WTC11 (cell line): ENCODE measurements around the gene FAM228B.

ENCODE experiments used
- ATF1 ChIP-seq: sonication (generic); formaldehyde crosslinking; IDR thresholded peaks from 2 replicates; pipeline ENCODE4 v1.8.1; 2023; ENCODE audit warnings: mild to moderate bottlenecking, moderate library complexity, missing genetic modification reagents
- ELF4 ChIP-seq: sonication (generic); formaldehyde crosslinking; IDR thresholded peaks from 2 replicates; pipeline ENCODE4 v1.8.1; 2022; ENCODE audit warnings: low read depth, mild to moderate bottlenecking, moderate library complexity, missing genetic modification reagents
- FOXJ3 ChIP-seq: sonication (generic); formaldehyde crosslinking; IDR thresholded peaks from 2 replicates; pipeline ENCODE4 v1.9.0; 2021; ENCODE audit warnings: missing genetic modification reagents, mild to moderate bottlenecking, borderline replicate concordance
- FOXK1 ChIP-seq: sonication (generic); formaldehyde crosslinking; IDR thresholded peaks from 2 replicates; pipeline ENCODE4 v1.8.0; 2022; ENCODE audit warnings: mild to moderate bottlenecking, moderate library complexity, missing genetic modification reagents
- MAX ChIP-seq: sonication (generic); formaldehyde crosslinking; IDR thresholded peaks from 2 replicates; pipeline ENCODE4 v1.8.0; 2022; ENCODE audit warnings: mild to moderate bottlenecking, missing genetic modification reagents
- TP53 ChIP-seq: sonication (generic); formaldehyde crosslinking; IDR thresholded peaks from 2 replicates; pipeline ENCODE4 v1.8.1; 2023; ENCODE audit warnings: mild to moderate bottlenecking, missing genetic modification reagents

DNA sequence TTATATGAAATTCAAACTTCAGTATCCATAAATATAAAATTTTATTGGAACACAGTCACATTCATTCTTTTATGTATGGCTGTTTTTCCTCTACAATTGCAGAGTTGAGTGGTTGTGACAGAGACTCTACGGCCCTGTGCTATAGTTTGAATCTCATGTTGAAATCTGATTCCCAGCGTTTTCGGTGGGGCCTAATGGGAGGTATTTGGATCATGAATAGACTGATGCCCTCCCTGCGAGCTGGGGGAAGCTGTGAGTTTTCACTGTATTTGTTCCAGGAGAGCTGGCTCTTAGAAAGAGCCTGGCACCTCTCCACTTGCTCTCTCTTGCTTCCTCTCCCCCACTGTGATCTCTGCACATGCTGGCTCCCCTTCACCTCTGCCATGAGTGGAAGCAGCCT is 1.8 kb upstream of the FAM228B start:
- TF ChIP-seq MAX (CRISPR knock-in tag) (no peak), ELF4 (no peak), ATF1 (no peak), FOXK1 (CRISPR knock-in tag) (no peak), TP53 (no peak), FOXJ3 (CRISPR knock-in tag) (no peak)
